OCI-LY1 (cell line): ENCODE results near the gene KSR1.
"Not testable (repeated sequence)": the region's sequence is repeated elsewhere in the genome, so short reads cannot be mapped to it uniquely, and the experiment has no call there.

Experiments
- H2AFZ ChIP-seq: fragments of 200-600 bp; sonication (generic), shearing (Covaris generic); 2 replicates; pipeline ENCODE4 v1.6.0; 2014; ENCODE audit warnings: antibody characterized with exemption, mild to moderate bottlenecking, low read length
- H3F3A ChIP-seq: fragments of 200-600 bp; sonication (generic), shearing (Covaris generic); 2 replicates; pipeline ENCODE4 v1.6.0; 2014; ENCODE audit warnings: mild to moderate bottlenecking, antibody characterized with exemption, low read length, moderate library complexity; ENCODE audit not compliant: insufficient read depth
- H3K27ac ChIP-seq: fragments of 200-600 bp; sonication (generic); 2 replicates; pipeline ENCODE4 v1.5.1; 2014; ENCODE audit warnings: low read length, mixed run types, mild to moderate bottlenecking, low read depth; ENCODE audit not compliant: poor library complexity, severe bottlenecking
- H3K27me3 ChIP-seq: fragments of 200-600 bp; sonication (generic); 2 replicates; pipeline ENCODE4 v1.6.0; 2014; ENCODE audit warnings: antibody characterized with exemption, mild to moderate bottlenecking, low read length, moderate library complexity; ENCODE audit not compliant: insufficient read depth
- H3K36me3 ChIP-seq: fragments of 200-600 bp; sonication (generic); 2 replicates; pipeline ENCODE4 v1.6.1; 2014; ENCODE audit warnings: mild to moderate bottlenecking, antibody characterized with exemption, low read length, moderate library complexity, mixed read lengths; ENCODE audit not compliant: insufficient read depth
- H3K4me1 ChIP-seq: fragments of 200-600 bp; sonication (generic); 2 replicates; pipeline ENCODE4 v1.5.1; 2014; ENCODE audit warnings: mild to moderate bottlenecking, low read length, moderate library complexity; ENCODE audit not compliant: insufficient read depth, severe bottlenecking
- H3K4me2 ChIP-seq: fragments of 200-600 bp; sonication (generic), shearing (Covaris generic); 2 replicates; pipeline ENCODE4 v1.6.1; 2014; ENCODE audit warnings: low read length
- H3K4me3 ChIP-seq: fragments of 200-600 bp; sonication (generic); 2 replicates; pipeline ENCODE4 v1.5.1; 2014; ENCODE audit warnings: low read length, low read depth, mild to moderate bottlenecking, mixed read lengths; ENCODE audit not compliant: poor library complexity, severe bottlenecking
- H3K79me2 ChIP-seq: fragments of 200-600 bp; shearing (Covaris generic); 2 replicates; pipeline ENCODE4 v1.6.1; 2016; ENCODE audit warnings: mixed run types, low read length, mixed read lengths; ENCODE audit not compliant: insufficient read depth
- H3K9ac ChIP-seq: fragments of 200-600 bp; sonication (generic), shearing (Covaris generic); 2 replicates; pipeline ENCODE4 v1.6.1; 2014; ENCODE audit warnings: mild to moderate bottlenecking, low read length, mixed read lengths
- H3K9me2 ChIP-seq: fragments of 200-600 bp; sonication (generic), shearing (Covaris generic); 2 replicates; pipeline ENCODE4 v1.6.1; 2014; ENCODE audit warnings: low read depth, mild to moderate bottlenecking, low read length, mixed read lengths
- H3K9me3 ChIP-seq: fragments of 200-600 bp; shearing (Covaris generic); 2 replicates; pipeline ENCODE4 v1.6.1; 2014; ENCODE audit warnings: low read length, mixed read lengths
- H4K20me1 ChIP-seq: fragments of 200-600 bp; sonication (generic), shearing (Covaris generic); 2 replicates; pipeline ENCODE4 v1.6.0; 2016; ENCODE audit warnings: mild to moderate bottlenecking, low read length; ENCODE audit not compliant: insufficient read depth
- CTCF ChIP-seq: fragments of 200-600 bp; sonication (generic), shearing (Covaris generic); IDR thresholded peaks from 2 replicates; pipeline ENCODE4 v1.5.1; 2017; ENCODE audit warnings: mild to moderate bottlenecking, antibody characterized with exemption, low read length, moderate library complexity, mixed read lengths
- EZH2 ChIP-seq: fragments of 200-600 bp; sonication (generic), shearing (Covaris generic); IDR thresholded peaks from 2 replicates; pipeline ENCODE4 v1.8.0; 2017; ENCODE audit warnings: borderline replicate concordance, mixed run types, mild to moderate bottlenecking, antibody characterized with exemption, low read length, moderate library complexity, mixed read lengths

The KSR1 gene

GRCh38 chr17:27445971-27446370 lies 10.3 kb upstream of the KSR1 start:
- H2AFZ ChIP-seq = no peak overlapping the region
- no peaks in the 10 kb centered on the region for H3K4me1 ChIP-seq
- no peaks in the 10 kb centered on the region for H3F3A ChIP-seq
- H3K4me2 ChIP-seq = no peak overlapping the region
- no peak overlapping the region for H3K4me3 ChIP-seq
- no peak for TF ChIP-seq CTCF
- TF ChIP-seq EZH2 = no peak
- no peak overlapping the region for H3K27ac ChIP-seq
- no peaks in the 10 kb centered on the region for H4K20me1 ChIP-seq
- no peaks in the 10 kb centered on the region for H3K79me2 ChIP-seq
- H3K36me3 ChIP-seq = no peaks in the 10 kb centered on the region
- H3K9me3 ChIP-seq = no peaks in the 10 kb centered on the region
- H3K9me2 ChIP-seq = no peaks in the 10 kb centered on the region
- no peaks in the 10 kb centered on the region for H3K27me3 ChIP-seq
- H3K9ac ChIP-seq = no peak overlapping the region

GRCh38 chr17:27446569-27447301 lies 9.5 kb upstream of the KSR1 start:
- no peaks in the 10 kb centered on the region for H3K27me3 ChIP-seq
- no peak overlapping the region for H2AFZ ChIP-seq
- no peaks in the 10 kb centered on the region for H4K20me1 ChIP-seq
- no peaks in the 10 kb centered on the region for H3F3A ChIP-seq
- H3K4me1 ChIP-seq = no peaks in the 10 kb centered on the region
- no peak overlapping the region for H3K27ac ChIP-seq
- H3K9me3 ChIP-seq = no peaks in the 10 kb centered on the region
- H3K36me3 ChIP-seq = no peaks in the 10 kb centered on the region
- no peak for TF ChIP-seq EZH2
- no peak overlapping the region for H3K9ac ChIP-seq
- no peak overlapping the region for H3K4me2 ChIP-seq
- H3K79me2 ChIP-seq = no peaks in the 10 kb centered on the region
- no peak overlapping the region for H3K4me3 ChIP-seq
- H3K9me2 ChIP-seq = no peaks in the 10 kb centered on the region

GRCh38 chr17:27448534-27448933 lies 7.7 kb upstream of the KSR1 start:
- H3K9me3 ChIP-seq, H3K4me2 ChIP-seq, H3K27ac ChIP-seq, H3K4me3 ChIP-seq, H3K36me3 ChIP-seq, H3K27me3 ChIP-seq, H3K9me2 ChIP-seq, H3K9ac ChIP-seq, H2AFZ ChIP-seq, H3K79me2 ChIP-seq, H3F3A ChIP-seq, H4K20me1 ChIP-seq, H3K4me1 ChIP-seq: not testable (repeated sequence)

- H3K9me2 ChIP-seq = no peaks in the 10 kb centered on the region
- H3K79me2 ChIP-seq = no peaks in the 10 kb centered on the region
- H2AFZ ChIP-seq = no peak overlapping the region
Observed at GRCh38 chr17:27449541-27449940, 6.7 kb upstream of the KSR1 start.

More at GRCh38 chr17:27449541-27449940, 6.7 kb upstream of the KSR1 start:
- H3K27me3 ChIP-seq = no peaks in the 10 kb centered on the region
- no peak overlapping the region for H3K9ac ChIP-seq
- no peak overlapping the region for H3K4me3 ChIP-seq
- H3F3A ChIP-seq = no peaks in the 10 kb centered on the region
- TF ChIP-seq EZH2 (no peak), CTCF (no peak)
- H3K4me1 ChIP-seq = no peaks in the 10 kb centered on the region
- H3K36me3 ChIP-seq = no peaks in the 10 kb centered on the region
- no peak overlapping the region for H3K4me2 ChIP-seq
- no peaks in the 10 kb centered on the region for H3K9me3 ChIP-seq
- H4K20me1 ChIP-seq = no peaks in the 10 kb centered on the region
- no peak overlapping the region for H3K27ac ChIP-seq
